GM12874 (cell line): Measurements from ENCODE around the gene CDC34.

ENCODE experiments used
- TF ChIP-seq, protein P1 (sequence below): IDR thresholded peaks from 2 replicates; pipeline ENCODE4 v1.5.1; 2011; ENCODE audit warnings: low read depth, mild to moderate bottlenecking, control low read depth, low read length, moderate library complexity; ENCODE audit not compliant: insufficient read depth

The CDC34 gene

DNA sequence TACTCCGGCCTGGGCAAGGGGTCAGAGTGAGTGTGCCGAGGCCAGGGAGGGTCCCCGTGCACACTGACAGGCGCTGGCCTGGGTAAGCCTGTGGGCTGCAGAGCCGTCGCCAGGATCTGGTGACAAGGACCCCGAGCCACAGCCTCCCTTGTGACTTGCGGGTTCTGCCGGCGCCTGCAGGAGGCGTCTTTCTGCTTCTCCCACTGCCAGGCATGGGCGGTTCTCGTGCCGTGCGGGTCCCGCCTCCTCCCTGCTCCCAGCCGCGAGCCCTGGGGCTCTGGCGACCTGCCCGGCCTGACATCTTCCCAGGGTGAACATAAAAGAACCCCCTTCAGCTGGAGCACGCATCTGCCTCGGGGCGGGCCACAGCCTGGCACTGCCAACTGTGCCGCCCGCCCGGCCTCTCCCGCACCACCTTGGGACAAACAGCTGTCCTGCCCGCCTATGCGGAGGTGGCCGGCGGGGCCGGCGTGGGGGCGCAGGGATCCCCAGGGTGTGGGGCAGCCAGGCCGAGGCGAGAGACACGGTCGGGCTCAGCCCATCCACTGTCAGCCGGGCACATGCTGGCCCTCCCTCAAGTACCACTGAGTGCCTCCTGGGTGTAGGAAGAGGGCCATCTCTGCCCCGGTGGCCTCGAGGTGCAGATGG lies 56.7 kb downstream of the CDC34 start:
- TF ChIP-seq, protein P1, sequence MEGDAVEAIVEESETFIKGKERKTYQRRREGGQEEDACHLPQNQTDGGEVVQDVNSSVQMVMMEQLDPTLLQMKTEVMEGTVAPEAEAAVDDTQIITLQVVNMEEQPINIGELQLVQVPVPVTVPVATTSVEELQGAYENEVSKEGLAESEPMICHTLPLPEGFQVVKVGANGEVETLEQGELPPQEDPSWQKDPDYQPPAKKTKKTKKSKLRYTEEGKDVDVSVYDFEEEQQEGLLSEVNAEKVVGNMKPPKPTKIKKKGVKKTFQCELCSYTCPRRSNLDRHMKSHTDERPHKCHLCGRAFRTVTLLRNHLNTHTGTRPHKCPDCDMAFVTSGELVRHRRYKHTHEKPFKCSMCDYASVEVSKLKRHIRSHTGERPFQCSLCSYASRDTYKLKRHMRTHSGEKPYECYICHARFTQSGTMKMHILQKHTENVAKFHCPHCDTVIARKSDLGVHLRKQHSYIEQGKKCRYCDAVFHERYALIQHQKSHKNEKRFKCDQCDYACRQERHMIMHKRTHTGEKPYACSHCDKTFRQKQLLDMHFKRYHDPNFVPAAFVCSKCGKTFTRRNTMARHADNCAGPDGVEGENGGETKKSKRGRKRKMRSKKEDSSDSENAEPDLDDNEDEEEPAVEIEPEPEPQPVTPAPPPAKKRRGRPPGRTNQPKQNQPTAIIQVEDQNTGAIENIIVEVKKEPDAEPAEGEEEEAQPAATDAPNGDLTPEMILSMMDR, result peak; percentile 63

DNA sequence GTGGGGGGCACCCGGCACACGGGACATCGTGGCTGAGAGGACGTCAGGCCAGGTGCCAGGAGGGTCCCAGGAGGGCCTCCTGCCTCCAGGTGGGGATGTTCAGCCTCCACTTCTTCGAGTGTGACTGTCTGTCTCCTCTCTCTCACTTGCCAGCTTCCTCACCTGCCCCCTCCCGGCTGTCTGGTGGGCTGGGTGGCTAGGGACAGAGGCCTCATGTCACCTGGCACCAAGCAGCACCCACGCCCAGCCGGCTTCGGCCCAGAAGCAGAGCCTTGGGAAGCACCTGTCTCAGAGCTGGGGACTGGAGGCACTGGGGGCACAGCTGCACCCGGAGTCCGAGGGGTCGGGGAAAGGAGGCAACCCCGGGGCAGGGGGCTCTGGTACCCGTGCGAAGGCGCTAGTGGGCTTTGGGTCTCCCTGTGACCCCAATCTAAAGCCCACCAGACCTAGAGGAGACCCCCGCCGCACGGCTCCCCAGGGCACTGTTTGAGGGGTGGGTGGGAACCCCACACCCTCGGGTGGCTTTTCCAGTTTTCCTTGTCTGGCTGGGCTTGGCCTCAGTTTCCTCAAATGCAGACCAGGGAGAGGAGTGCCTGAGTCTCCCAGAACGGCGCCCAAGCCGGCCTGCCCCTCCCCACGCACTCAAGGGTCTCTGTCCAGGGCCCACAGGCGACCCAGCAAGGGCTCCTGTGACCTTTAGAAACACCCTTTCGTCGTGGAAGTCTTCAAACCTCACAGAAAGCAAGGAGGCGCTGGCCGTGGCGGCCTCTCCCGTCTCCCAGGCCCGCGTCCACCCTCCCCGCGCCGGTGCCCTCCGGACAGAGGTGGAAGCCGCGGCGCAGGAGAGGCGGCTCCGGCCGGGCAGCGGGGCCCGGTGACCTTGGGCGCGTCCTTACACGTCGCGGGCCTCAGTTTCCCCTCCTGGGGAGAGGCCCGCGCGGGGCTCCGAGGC lies 57.5 kb downstream of the CDC34 start:
- TF ChIP-seq, protein P1, result no peak

DNA sequence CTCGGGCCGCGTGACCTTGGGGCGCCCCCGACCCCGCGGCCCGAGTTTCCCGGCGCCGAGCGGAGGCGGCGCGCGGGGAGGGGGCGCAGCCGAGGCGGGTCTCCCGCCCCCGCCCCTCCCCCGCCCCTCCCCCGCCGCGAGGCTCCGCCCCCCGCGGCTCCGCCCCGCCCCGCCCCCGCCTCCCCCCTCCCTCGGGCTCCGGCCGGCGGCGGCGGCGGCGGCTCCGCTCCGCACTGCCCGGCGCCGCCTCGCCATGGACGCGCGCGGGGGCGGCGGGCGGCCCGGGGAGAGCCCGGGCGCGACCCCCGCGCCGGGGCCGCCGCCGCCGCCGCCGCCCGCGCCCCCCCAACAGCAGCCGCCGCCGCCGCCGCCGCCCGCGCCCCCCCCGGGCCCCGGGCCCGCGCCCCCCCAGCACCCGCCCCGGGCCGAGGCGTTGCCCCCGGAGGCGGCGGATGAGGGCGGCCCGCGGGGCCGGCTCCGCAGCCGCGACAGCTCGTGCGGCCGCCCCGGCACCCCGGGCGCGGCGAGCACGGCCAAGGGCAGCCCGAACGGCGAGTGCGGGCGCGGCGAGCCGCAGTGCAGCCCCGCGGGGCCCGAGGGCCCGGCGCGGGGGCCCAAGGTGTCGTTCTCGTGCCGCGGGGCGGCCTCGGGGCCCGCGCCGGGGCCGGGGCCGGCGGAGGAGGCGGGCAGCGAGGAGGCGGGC lies 58.3 kb downstream of the CDC34 start, which contains the start of gene HCN2:
Gene HCN2, plus strand, starts transcription at position 189 of the 703 bp plus-strand sequence. Its CDS starts 65 bp downstream, at position 254.
- TF ChIP-seq, protein P1, result no peak

DNA sequence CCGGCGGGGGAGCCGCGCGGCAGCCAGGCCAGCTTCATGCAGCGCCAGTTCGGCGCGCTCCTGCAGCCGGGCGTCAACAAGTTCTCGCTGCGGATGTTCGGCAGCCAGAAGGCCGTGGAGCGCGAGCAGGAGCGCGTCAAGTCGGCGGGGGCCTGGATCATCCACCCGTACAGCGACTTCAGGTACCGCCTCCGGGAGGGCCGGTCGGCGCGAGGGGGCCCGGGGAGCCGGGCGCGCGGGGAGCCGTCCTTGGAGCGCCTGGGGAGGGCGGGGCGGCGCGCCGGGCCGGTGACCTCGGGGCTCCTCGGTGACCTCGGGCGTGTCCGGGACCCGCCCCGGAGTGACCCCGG lies 58.8 kb downstream of the CDC34 start:
- TF ChIP-seq, protein P1, result no peak

DNA sequence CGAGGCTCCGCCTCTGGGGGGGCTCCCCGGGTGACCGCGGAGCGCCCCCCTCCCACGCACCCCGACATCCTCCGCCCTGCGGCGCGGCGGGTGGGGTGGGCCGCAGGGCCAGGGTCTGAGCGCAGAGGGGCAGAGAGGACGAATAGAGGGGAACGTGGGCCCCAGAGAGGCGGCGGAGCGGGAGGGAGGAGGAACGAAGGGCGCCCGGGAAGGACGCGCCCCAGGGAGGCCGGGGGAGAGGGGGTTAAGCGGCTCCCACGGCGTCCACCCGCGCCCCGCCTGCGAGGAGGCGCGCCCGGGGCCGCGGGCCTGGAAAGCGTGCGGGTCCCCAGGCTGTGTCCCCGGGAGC lies 59.2 kb downstream of the CDC34 start:
- TF ChIP-seq, protein P1, result no peak

DNA sequence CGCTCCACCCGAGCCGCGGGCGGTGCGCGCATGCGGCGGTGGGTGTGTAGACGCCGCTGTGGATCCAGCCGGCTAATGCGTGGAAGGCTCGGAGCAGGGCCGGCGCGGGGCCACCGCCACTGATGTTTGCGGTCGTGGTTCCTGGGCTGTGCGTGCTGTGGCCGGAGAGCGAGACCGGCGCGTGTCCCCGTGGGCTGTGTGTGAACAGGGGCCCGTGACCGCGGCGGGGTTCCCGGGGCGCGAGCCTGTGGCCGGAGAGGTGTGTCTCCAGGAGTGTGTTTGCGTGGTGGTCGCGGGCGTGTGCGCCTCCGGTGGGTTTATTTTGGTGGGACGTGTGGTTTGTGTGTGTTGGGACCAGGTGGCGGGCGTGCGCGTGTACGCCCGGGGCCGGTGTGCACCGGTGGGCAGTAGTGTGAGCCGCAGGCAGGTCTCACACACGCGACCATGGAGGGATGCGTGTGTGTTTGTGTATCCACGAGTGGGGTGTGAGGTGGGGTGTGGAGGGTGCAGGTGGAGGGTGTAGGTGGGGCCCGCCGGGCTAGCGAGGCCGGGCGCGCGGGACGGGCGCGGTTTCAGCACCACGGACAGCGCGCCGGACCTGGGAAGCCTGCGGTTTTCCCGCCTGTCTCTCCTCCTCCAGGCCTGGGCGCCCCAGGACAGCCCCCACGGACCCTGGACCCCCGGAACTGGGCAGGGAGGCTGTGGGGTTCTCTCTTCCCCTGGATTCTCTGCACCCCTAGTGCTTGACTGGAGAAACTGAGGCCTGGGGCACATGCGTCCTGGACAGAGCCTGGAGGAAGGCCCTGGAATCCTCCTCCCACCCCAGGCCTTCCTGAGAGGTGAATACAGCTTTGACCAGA lies 59.8 kb downstream of the CDC34 start:
- TF ChIP-seq, protein P1, result no peak
